Thymus (tissue), 11 donors: ENCODE measurements around the gene CPAMD8. TPM values are rescaled to one million over a fixed set of nuclear protein-coding genes. Genes with fewer than 3 reads are reported as not detected.

ENCODE experiments used
- DNase-seq, 9 donors: peaks; one replicate each; pipeline ENCODE4 v3.0.0-alpha.2; 2013; ENCODE audit warnings: low spot score in 9 of 9, low read depth in 6 of 9, missing footprints in 1 of 9
- H3K27ac ChIP-seq, 2 donors: one replicate each; pipeline ENCODE4 v1.5.1; 2013; ENCODE audit warnings: control low read depth in 1 of 2, low read depth in 1 of 2, low read length in 1 of 2, mild to moderate bottlenecking in 1 of 2, moderate library complexity in 1 of 2
- H3K27me3 ChIP-seq, 2 donors: one replicate each; pipeline ENCODE4 v1.5.1; 2013; ENCODE audit warnings: low read length in 1 of 2; ENCODE audit not compliant: control insufficient read depth in 2 of 2, insufficient read depth in 1 of 2
- H3K36me3 ChIP-seq, 2 donors: one replicate each; pipeline ENCODE4 v1.5.1; 2013; ENCODE audit warnings: low read length in 1 of 2, mild to moderate bottlenecking in 1 of 2, moderate library complexity in 1 of 2; ENCODE audit not compliant: control insufficient read depth in 2 of 2, insufficient read depth in 2 of 2
- H3K4me1 ChIP-seq, 2 donors: one replicate each; pipeline ENCODE4 v1.5.1; 2013; ENCODE audit warnings: low read length in 2 of 2; ENCODE audit not compliant: control insufficient read depth in 2 of 2, insufficient read depth in 2 of 2
- H3K4me3 ChIP-seq, 2 donors: one replicate each; pipeline ENCODE4 v1.5.1; 2013; ENCODE audit warnings: low read length in 2 of 2, control low read depth in 1 of 2, mild to moderate bottlenecking in 1 of 2
- H3K9me3 ChIP-seq, 2 donors: one replicate each; pipeline ENCODE4 v1.5.1; 2013; ENCODE audit warnings: low read length in 1 of 2, mild to moderate bottlenecking in 1 of 2; ENCODE audit not compliant: control insufficient read depth in 2 of 2, insufficient read depth in 1 of 2
- WGBS: extraction: QIAGEN DNeasy Blood & Tissue Kit; methylation state at CpG from one replicate; pipeline ENCODE4 v1.1.7; 2013; 5-methylcytosine and 5-hydroxymethylcytosine counted together
- polyA plus RNA-seq: library from polyadenylated mRNA; stranded (reverse); fragments of 200-250 nt; gene quantifications from one replicate; pipeline ENCODE4 v1.2.3, GENCODE V29; 2013
- total RNA-seq: library from RNA; stranded (reverse); fragments of 120-200 nt; gene quantifications from one replicate; pipeline ENCODE4 v1.2.4, GENCODE V29; 2013
- donor health status: healthy.

The CPAMD8 gene
- total and polyA plus RNA-seq, 2 donors, result 12.3 to 17.3 TPM

- H3K27ac ChIP-seq, result no peak overlapping the region
- H3K36me3 ChIP-seq, result peaks cover 38 to 50% of the 10 kb centered on the region in 2 donors
- H3K4me1 ChIP-seq, result no peaks in the 10 kb centered on the region
- H3K4me3 ChIP-seq, result no peak overlapping the region
- H3K9me3 ChIP-seq, result no peaks in the 10 kb centered on the region
- 94% methylated on average over 18 of the region's 18 CpGs for WGBS
- no peak for DNase-seq
- no peaks in the 10 kb centered on the region for H3K27me3 ChIP-seq
Observed at GRCh38 chr19:17049711-17050280, 23.2 kb upstream of the CPAMD8 start.

DNA sequence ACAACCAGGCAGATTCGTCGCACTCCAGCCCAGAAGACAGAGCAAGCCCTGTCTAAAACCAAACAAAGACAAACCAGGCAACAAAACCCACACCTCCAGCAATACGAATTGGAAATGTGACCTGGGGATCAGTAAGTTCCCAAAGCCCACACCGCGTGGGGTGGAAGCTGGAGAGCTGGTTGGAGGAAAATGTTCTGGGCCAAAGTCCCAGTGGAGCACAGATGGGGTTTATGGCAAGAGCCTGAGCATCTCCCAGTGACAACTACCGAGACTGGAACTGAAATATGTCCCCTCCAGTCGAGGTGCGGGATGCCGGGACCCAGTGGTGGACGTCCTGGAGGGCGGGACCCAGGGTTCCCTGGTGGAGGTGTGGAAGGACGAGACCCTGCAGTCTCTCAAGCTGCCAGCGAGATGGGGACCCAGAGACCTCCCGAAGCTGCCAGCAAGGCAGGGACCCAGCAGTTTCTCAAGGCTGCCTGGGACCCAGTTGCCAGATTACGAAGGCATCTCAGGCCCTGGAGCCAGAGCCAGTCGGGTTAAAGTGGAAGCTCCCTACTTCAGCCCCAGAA lies 22.4 kb upstream of the CPAMD8 start:
- Histone ChIP-seq H3K27ac (no peak overlapping the region), H3K27me3 (no peaks in the 10 kb centered on the region), H3K4me1 (no peaks in the 10 kb centered on the region), H3K36me3 (peaks cover 34 to 42% of the 10 kb centered on the region in 2 donors), H3K9me3 (no peaks in the 10 kb centered on the region), H3K4me3 (no peak overlapping the region)
- WGBS, result 95% methylated on average over 16 of the region's 16 CpGs
- no peak for DNase-seq

- Histone ChIP-seq H3K9me3 (no peaks in the 10 kb centered on the region), H3K36me3 (peaks cover 16% of the 10 kb centered on the region in 2 donors), H3K4me3 (no peak overlapping the region), H3K27ac (no peak overlapping the region), H3K27me3 (peaks cover 0 to 6% of the 10 kb centered on the region in 2 donors), H3K4me1 (no peaks in the 10 kb centered on the region)
- DNase-seq, result no peak
- 97% methylated on average over 5 of the region's 5 CpGs for WGBS
Observed at GRCh38 chr19:17045907-17046502, 19.4 kb upstream of the CPAMD8 start.

DNA sequence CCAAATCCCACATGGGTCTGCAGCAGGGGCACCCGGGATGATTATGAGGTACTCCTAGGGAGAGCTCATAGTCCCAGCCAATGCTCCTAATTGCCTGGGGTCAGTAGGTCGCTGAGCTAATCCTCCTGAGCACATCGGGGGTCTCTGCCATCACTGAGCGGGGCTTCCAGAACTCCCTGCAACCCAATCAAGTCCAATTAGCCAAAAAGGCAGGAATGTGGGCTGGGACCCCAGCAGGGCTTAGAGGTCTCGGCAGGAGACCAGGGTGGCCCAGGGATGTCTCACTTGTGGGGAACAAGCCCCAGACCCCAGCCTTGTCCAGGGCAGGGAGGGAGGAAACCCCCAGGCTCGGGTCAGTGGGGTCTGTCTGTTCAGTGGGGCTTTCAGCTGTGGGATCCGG lies 17.1 kb upstream of the CPAMD8 start:
- Histone ChIP-seq H3K27ac (no peak overlapping the region), H3K4me3 (no peak overlapping the region), H3K27me3 (peaks cover 0 to 6% of the 10 kb centered on the region in 2 donors), H3K36me3 (peaks cover 0 to under 1% of the 10 kb centered on the region in 2 donors), H3K9me3 (no peaks in the 10 kb centered on the region), H3K4me1 (no peaks in the 10 kb centered on the region)
- WGBS, result 85% methylated on average over 7 of the region's 7 CpGs
- DNase-seq, result no peak

- Histone ChIP-seq H3K36me3 (no peaks in the 10 kb centered on the region), H3K9me3 (no peaks in the 10 kb centered on the region), H3K4me1 (no peaks in the 10 kb centered on the region), H3K27ac (no peak overlapping the region), H3K4me3 (no peak overlapping the region), H3K27me3 (peaks cover 0 to 6% of the 10 kb centered on the region in 2 donors)
- no peak for DNase-seq
- WGBS, result 53% methylated on average over 11 of the region's 11 CpGs
Observed at GRCh38 chr19:17041976-17042375, 15.4 kb upstream of the CPAMD8 start.

GRCh38 chr19:17037966-17038500 lies 11.4 kb upstream of the CPAMD8 start:
- WGBS, result 89% methylated on average over 15 of the region's 15 CpGs
- no peak overlapping the region for H3K27ac ChIP-seq
- DNase-seq, result no peak

GRCh38 chr19:17037184-17037583 lies 10.6 kb upstream of the CPAMD8 start:
- no peaks in the 10 kb centered on the region for H3K36me3 ChIP-seq
- H3K27me3 ChIP-seq, result peaks cover 0 to 7% of the 10 kb centered on the region in 2 donors
- H3K9me3 ChIP-seq, result no peaks in the 10 kb centered on the region
- H3K27ac ChIP-seq, result no peak overlapping the region
- no peak overlapping the region for H3K4me3 ChIP-seq
- 90% methylated on average over 6 of the region's 6 CpGs for WGBS
- no peak for DNase-seq
- peaks cover 0 to 2% of the 10 kb centered on the region in 2 donors for H3K4me1 ChIP-seq

More at GRCh38 chr19:17037966-17038500, 11.4 kb upstream of the CPAMD8 start:
- H3K27me3 ChIP-seq, result peaks cover 0 to 8% of the 10 kb centered on the region in 2 donors
- H3K4me1 ChIP-seq, result peaks cover 0 to 2% of the 10 kb centered on the region in 2 donors
- H3K4me3 ChIP-seq, result no peak overlapping the region
- no peaks in the 10 kb centered on the region for H3K9me3 ChIP-seq
- H3K36me3 ChIP-seq, result no peaks in the 10 kb centered on the region

DNA sequence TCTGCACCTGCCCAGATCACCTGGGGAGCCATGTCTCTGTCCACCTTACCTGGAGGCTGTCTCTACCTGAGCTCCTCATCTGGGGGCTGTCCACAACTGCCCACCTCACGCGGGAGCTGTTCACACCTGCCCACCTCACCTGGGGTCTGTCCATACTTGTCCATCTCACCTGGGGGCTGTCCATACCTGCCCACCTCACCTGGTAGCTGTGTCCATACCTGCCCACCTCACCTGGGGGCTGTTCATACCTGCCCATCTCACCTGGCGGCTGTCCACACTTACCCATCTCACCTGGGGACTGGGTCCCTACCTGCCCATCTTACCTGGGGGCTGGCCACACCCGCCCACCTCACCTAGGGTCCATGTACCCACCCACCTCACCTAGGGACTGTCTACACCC lies 10.0 kb upstream of the CPAMD8 start:
- Histone ChIP-seq H3K4me1 (peaks cover 0 to 2% of the 10 kb centered on the region in 2 donors), H3K27me3 (peaks cover 0 to 2% of the 10 kb centered on the region in 2 donors), H3K9me3 (no peaks in the 10 kb centered on the region), H3K36me3 (no peaks in the 10 kb centered on the region), H3K4me3 (no peak overlapping the region), H3K27ac (no peak overlapping the region)
- DNase-seq, result no peak
- 96% methylated on average over 4 of the region's 4 CpGs for WGBS

- peak in 1 of 9 donors; percentile 17 for DNase-seq
- 77% methylated on average over 15 of the region's 15 CpGs for WGBS
- H3K27ac ChIP-seq, result no peak overlapping the region
- H3K9me3 ChIP-seq, result no peaks in the 10 kb centered on the region
- peaks cover 0 to 2% of the 10 kb centered on the region in 2 donors for H3K4me1 ChIP-seq
- H3K27me3 ChIP-seq, result peaks cover 0 to 2% of the 10 kb centered on the region in 2 donors
- no peaks in the 10 kb centered on the region for H3K36me3 ChIP-seq
- no peak overlapping the region for H3K4me3 ChIP-seq
Observed at GRCh38 chr19:17035842-17036424, 9.3 kb upstream of the CPAMD8 start.
